A673 (cell line): ENCODE data around the gene CTNNBL1.

Experiments
- CTCF ChIP-seq: fragments of 300-800, 200-600 bp; sonication (generic); conservative IDR thresholded peaks from 2 replicates; pipeline ENCODE4 v1.5.1; 2017; ENCODE audit warnings: low read depth, mild to moderate bottlenecking, antibody characterized with exemption, low read length, moderate library complexity, mixed read lengths
- EZH2 ChIP-seq: fragments of 200-600 bp; sonication (generic); IDR thresholded peaks from 2 replicates; pipeline ENCODE4 v1.6.1; 2017; ENCODE audit warnings: borderline replicate concordance, low read depth, mild to moderate bottlenecking, mixed read lengths, antibody characterized with exemption, low read length; ENCODE audit not compliant: poor library complexity, severe bottlenecking

GRCh38 chr20:37773291-37773826 lies 79.5 kb downstream of the CTNNBL1 start:
- no peak for TF ChIP-seq CTCF
- TF ChIP-seq EZH2, result no peak
